Right renal pelvis (tissue), 4 donors: ENCODE data around the gene GRK4. TPM values are rescaled to one million over a fixed set of nuclear protein-coding genes. Genes with fewer than 3 reads are reported as not detected.
A peak's percentile ranks its signal among the peaks of the same experiment; 100 is the strongest.

Experiments used
- DNase-seq, 4 donors: peaks; one replicate each; pipeline ENCODE4 v3.0.0-alpha.2; 2013; ENCODE audit warnings: low read depth in 4 of 4, low spot score in 3 of 4, missing footprints in 1 of 4
- polyA plus RNA-seq, 4 donors: library from polyadenylated mRNA; unstranded; fragments of 120-200 nt; gene quantifications; one replicate each; pipeline ENCODE4 v1.2.1, GENCODE V29; 2013; ENCODE audit not compliant: insufficient read length in 4 of 4

Gene GRK4
- polyA plus RNA-seq, 4 donors, result 7.4 to 8.5 (median 7.6) TPM

DNA sequence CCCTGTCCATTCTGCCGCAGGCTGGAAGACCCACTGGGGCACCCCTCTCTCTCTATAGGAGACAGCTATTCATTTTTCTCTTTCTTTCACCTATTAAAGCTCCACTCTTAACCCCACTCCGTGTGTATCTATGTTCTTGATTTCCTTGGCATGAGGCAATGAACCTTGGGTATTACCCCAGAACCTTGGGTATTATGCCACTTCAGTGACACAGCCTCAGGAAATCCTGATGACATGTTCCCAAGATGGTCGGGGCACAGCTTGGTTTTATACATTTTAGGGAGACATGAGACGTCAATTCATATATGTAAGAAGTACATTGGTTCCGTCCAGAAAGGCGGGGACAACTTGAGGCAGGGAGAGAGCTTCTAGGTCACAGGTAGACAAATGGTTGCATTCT is 97.6 kb downstream of the GRK4 start:
- DNase-seq, result no peak

DNA sequence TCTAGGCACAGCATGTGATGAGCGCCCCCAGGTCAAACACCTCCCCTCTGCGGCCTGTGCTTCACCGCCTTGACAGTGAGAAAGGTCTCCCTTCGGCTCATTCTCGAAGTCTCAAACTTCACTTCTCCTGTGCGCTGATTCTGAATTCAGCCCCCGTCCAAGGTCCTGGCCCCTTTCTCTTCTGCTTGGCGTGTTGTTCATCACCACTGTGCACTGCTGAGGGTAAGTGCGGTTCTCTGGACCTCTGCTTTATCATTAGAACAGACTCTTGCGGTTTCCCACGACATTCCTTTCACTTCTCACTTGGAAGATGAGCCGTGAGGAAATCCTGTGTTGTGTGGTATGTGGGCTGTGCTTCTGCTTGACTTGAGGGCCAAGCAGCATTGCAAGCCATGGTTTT is 99.1 kb downstream of the GRK4 start:
- no peak for DNase-seq

DNA sequence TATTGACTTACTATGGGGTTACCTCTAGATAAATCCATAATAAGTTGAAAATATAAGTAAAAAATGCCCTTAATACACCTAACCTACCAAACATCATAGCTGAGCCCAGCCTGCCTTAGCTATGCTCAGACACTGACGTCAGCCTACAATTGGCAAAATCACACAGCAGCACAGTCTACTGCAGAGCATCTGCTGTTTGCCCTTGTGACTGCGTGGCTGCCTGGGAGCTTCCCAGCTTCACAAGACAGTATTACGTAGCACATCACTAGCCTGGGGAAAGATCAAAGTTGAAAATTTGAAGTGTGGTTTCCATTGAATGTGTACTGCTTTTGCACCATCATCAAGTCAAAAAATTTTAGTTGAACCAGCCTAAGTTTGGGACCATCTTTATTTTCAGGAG is 102.2 kb downstream of the GRK4 start:
- DNase-seq, result no peak

DNA sequence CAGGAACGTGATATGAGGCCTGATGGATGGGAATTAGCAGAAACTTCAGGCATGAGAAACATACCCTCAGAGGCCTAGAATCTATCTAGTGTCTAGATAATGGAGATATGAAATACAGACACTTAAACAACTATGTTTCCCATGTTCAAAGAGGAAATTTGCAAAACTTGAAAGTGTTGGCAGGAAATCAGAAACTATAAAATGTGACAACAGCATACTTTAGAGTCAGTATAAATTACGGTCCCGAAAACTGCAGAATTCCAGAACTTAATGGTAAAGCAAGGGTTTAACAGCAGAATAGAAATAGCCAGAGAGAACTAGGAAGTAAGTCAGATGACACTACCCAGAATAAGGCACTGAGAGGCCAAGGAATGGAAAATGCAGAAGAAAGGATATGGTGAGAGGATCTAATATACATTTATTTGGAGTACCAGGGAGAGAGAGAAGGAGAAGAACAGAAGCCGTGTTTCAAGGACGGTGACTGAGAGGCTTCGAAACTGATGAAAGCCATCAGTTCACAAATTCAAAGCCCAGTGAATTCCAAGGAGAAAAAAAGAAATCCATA is 103.5 kb downstream of the GRK4 start:
- DNase-seq, result no peak

GRCh38 chr4:3067473-3068001 is 104.2 kb downstream of the GRK4 start:
- no peak for DNase-seq

- no peak for DNase-seq
Observed at GRCh38 chr4:3069661-3070199, 106.4 kb downstream of the GRK4 start.

GRCh38 chr4:3070709-3071500 is 107.5 kb downstream of the GRK4 start:
- DNase-seq, result no peak

GRCh38 chr4:3071811-3072210 is 108.4 kb downstream of the GRK4 start:
- no peak for DNase-seq

DNA sequence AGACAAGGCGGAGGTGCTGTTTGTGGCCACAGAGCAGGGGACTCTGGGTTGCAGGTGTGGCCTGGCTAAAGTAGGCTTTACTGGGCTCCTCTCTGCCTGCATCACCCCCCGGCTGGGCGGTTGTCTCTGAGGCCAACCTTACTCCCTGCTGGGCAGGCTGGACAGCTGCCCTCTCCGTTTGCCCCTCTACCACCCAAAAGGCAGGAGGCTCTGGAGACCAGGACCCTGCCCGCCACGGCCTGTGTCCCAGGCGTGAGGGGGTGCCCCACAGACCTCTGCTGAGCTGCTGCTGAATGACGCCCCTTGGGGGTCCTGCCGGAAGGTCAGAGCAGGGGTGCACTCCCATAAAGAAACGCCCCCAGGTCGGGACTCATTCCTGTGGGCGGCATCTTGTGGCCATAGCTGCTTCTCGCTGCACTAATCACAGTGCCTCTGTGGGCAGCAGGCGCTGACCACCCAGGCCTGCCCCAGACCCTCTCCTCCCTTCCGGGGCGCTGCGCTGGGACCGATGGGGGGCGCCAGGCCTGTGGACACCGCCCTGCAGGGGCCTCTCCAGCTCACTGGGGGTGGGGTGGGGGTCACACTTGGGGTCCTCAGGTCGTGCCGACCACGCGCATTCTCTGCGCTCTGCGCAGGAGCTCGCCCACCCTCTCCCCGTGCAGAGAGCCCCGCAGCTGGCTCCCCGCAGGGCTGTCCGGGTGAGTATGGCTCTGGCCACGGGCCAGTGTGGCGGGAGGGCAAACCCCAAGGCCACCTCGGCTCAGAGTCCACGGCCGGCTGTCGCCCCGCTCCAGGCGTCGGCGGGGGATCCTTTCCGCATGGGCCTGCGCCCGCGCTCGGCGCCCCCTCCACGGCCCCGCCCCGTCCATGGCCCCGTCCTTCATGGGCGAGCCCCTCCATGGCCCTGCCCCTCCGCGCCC is 110.0 kb downstream of the GRK4 start:
- peak in 1 of 4 donors; percentile 47 for DNase-seq

DNA sequence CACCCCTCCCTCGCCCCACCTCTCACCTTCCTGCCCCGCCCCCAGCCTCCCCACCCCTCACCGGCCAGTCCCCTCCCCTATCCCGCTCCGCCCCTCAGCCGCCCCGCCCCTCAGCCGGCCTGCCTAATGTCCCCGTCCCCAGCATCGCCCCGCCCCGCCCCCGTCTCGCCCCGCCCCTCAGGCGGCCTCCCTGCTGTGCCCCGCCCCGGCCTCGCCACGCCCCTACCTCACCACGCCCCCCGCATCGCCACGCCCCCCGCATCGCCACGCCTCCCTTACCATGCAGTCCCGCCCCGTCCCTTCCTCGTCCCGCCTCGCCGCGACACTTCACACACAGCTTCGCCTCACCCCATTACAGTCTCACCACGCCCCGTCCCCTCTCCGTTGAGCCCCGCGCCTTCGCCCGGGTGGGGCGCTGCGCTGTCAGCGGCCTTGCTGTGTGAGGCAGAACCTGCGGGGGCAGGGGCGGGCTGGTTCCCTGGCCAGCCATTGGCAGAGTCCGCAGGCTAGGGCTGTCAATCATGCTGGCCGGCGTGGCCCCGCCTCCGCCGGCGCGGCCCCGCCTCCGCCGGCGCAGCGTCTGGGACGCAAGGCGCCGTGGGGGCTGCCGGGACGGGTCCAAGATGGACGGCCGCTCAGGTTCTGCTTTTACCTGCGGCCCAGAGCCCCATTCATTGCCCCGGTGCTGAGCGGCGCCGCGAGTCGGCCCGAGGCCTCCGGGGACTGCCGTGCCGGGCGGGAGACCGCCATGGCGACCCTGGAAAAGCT is 110.9 kb downstream of the GRK4 start, which contains the start of the genes HTT and HTT-AS:
TSS of gene HTT (plus strand) at position 604 of the 768 bp plus-strand sequence. CDS start at position 749, 145 bp downstream.
TSS of gene HTT-AS (minus strand) at position 461 of the 768 bp plus-strand sequence.
- DNase-seq, result peak; percentile 90 to 97 (median 93)

DNA sequence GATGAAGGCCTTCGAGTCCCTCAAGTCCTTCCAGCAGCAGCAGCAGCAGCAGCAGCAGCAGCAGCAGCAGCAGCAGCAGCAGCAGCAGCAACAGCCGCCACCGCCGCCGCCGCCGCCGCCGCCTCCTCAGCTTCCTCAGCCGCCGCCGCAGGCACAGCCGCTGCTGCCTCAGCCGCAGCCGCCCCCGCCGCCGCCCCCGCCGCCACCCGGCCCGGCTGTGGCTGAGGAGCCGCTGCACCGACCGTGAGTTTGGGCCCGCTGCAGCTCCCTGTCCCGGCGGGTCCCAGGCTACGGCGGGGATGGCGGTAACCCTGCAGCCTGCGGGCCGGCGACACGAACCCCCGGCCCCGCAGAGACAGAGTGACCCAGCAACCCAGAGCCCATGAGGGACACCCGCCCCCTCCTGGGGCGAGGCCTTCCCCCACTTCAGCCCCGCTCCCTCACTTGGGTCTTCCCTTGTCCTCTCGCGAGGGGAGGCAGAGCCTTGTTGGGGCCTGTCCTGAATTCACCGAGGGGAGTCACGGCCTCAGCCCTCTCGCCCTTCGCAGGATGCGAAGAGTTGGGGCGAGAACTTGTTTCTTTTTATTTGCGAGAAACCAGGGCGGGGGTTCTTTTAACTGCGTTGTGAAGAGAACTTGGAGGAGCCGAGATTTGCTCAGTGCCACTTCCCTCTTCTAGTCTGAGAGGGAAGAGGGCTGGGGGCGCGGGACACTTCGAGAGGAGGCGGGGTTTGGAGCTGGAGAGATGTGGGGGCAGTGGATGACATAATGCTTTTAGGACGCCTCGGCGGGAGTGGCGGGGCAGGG is 111.7 kb downstream of the GRK4 start:
- DNase-seq, result peak; percentile 48 to 69 (median 62)

- no peak for DNase-seq
Observed at GRCh38 chr4:3075652-3075981, 112.2 kb downstream of the GRK4 start.

DNA sequence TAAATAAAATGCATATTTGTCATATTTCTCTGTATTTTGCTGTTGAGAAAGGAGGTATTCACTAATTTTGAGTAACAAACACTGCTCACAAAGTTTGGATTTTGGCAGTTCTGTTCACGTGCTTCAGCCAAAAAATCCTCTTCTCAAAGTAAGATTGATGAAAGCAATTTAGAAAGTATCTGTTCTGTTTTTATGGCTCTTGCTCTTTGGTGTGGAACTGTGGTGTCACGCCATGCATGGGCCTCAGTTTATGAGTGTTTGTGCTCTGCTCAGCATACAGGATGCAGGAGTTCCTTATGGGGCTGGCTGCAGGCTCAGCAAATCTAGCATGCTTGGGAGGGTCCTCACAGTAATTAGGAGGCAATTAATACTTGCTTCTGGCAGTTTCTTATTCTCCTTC is 114.4 kb downstream of the GRK4 start:
- no peak for DNase-seq

DNA sequence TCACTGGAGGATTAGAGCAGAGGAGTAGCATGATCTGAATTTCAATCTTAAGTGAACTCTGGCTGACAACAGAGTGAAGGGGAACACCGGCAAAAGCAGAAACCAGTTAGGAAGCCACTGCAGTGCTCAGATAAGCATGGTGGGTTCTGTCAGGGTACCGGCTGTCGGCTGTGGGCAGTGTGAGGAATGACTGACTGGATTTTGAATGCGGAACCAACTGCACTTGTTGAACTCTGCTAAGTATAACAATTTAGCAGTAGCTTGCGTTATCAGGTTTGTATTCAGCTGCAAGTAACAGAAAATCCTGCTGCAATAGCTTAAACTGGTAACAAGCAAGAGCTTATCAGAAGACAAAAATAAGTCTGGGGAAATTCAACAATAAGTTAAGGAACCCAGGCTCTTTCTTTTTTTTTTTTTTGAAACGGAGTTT is 116.3 kb downstream of the GRK4 start:
- DNase-seq, result no peak

DNA sequence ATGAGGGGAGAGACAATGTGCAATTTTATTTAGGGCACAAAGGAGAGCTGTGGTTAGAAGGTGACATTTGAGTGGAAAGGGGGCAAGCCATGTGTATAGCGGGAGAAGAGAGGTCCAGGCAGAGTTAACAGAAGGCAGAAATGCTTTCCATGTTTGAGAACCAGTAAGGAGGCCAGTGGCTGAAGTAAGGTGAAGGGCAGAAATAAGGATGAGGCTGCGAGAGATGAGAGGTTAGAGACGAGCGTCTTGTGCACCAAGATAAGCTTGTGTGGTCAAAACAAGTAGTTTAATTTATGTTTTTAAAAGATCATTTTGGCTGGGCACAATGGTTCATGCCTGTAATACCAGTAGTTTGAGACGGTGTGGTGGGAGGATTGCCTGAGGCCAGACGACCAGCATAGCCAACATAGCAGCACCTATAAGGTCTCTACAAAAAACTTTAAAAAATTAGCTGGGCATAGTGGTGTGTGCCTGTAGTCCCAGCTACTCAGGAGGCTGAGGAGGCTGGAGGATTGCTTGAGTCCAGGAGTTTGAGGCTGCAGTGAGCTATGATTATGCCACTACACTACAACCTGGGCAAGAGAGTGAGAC is 119.6 kb downstream of the GRK4 start:
- no peak for DNase-seq

GRCh38 chr4:3083732-3084131 is 120.4 kb downstream of the GRK4 start:
- DNase-seq, result no peak

DNA sequence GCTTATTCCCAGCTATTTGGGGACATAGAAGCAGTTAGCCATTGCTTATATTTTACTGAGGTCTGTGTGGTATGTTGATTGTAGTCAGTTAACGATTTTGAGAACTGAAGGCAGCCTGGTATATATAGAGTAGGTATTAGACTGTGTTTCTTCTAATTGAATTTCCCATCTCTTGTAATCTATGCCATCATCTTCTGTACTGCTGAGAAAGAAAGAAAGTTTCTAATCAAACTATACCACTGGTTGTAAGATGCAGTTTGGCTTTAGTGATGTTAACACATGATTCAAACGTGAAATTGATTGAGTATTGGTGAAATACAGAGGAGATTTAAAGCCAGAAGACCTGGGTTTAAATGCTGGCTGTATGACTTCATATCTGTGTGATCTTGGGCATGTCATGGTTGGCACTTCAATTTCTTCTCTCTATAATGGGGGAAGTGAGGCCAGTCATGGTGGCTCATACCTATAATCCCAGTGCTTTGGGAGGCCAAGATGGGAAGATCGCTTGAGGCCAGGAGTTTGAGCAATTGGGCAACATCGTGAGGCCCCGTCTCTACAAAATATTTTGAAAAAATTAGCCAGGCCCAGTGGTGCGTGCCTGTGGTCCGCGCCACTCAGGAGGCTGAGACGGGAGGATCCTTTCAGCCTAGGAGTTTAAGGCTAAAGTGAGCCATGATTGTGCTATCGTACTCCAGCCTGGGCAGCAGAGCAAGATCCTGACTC is 122.7 kb downstream of the GRK4 start:
- DNase-seq, result no peak
